HepG2 (cell line): ENCODE measurements around the gene P3H4. TPM values are rescaled to one million over a fixed set of nuclear protein-coding genes. Genes with fewer than 3 reads are reported as not detected.

Experiments
- ARID5B ChIP-seq: IDR thresholded peaks from 2 replicates; pipeline ENCODE4 v1.4.0; 2020; ENCODE audit warnings: mild to moderate bottlenecking, missing genetic modification reagents
- EEA1 ChIP-seq: sonication (generic); formaldehyde crosslinking; IDR thresholded peaks from 2 replicates; pipeline ENCODE4 v1.5.1; 2020; ENCODE audit warnings: mild to moderate bottlenecking, missing genetic modification reagents, borderline replicate concordance
- HIVEP1 ChIP-seq: sonication (generic); formaldehyde crosslinking; IDR thresholded peaks from 2 replicates; pipeline ENCODE4 v1.4.0; 2020; ENCODE audit warnings: mild to moderate bottlenecking, missing genetic modification reagents
- KAT2B ChIP-seq: fragments of 150-350 bp; IDR thresholded peaks from 2 replicates; pipeline ENCODE4 v1.6.1; 2014; ENCODE audit warnings: low read depth, low read length, borderline replicate concordance
- NCOR1 ChIP-seq: fragments of 200-600 bp; sonication (generic); IDR thresholded peaks from 2 replicates; pipeline ENCODE4 v1.7.0; 2017; ENCODE audit warnings: antibody characterized with exemption, low read length, borderline replicate concordance
- NR2F6 ChIP-seq, 2 experiments: IDR thresholded peaks; 2 replicates each; pipeline ENCODE4 v1.6.1; 2016; ENCODE audit warnings: antibody characterized with exemption in 1 of 2, mild to moderate bottlenecking in 1 of 2
- RARA ChIP-seq: IDR thresholded peaks from 2 replicates; pipeline ENCODE4 v1.6.1; 2016; ENCODE audit warnings: missing genetic modification reagents, missing compliant biosample characterization
- UBTF ChIP-seq: sonication (generic); formaldehyde crosslinking; IDR thresholded peaks from 2 replicates; pipeline ENCODE4 v1.4.0; 2020; ENCODE audit warnings: mild to moderate bottlenecking, missing genetic modification reagents
- ZBTB7A ChIP-seq: sonication (generic); formaldehyde crosslinking; IDR thresholded peaks from 2 replicates; pipeline ENCODE4 v1.8.0; 2022; ENCODE audit warnings: mild to moderate bottlenecking, missing genetic modification reagents
- ZFX ChIP-seq: sonication (generic); formaldehyde crosslinking; IDR thresholded peaks from 2 replicates; pipeline ENCODE4 v1.4.0; 2020; ENCODE audit warnings: mild to moderate bottlenecking, low read depth, missing genetic modification reagents, moderate library complexity
- ZNF17 ChIP-seq: sonication (generic); formaldehyde crosslinking; IDR thresholded peaks from 2 replicates; pipeline ENCODE4 v1.5.0; 2020; ENCODE audit warnings: mild to moderate bottlenecking, missing genetic modification reagents
- ZNF282 ChIP-seq: fragments of 450-650 bp; IDR thresholded peaks from 2 replicates; pipeline ENCODE4 v1.6.1; 2018; ENCODE audit not compliant: partially characterized antibody
- ZNF292 ChIP-seq: sonication (generic); formaldehyde crosslinking; IDR thresholded peaks from 2 replicates; pipeline ENCODE4 v1.8.1; 2022; ENCODE audit warnings: mild to moderate bottlenecking, low read depth, missing genetic modification reagents, borderline replicate concordance
- ZNF317 ChIP-seq: sonication (generic); formaldehyde crosslinking; IDR thresholded peaks from 2 replicates; pipeline ENCODE4 v1.5.0; 2020; ENCODE audit warnings: mild to moderate bottlenecking, missing genetic modification reagents
- ZNF44 ChIP-seq: sonication (generic); formaldehyde crosslinking; IDR thresholded peaks from 2 replicates; pipeline ENCODE4 v1.5.1; 2020; ENCODE audit warnings: mild to moderate bottlenecking, missing genetic modification reagents
- ZNF570 ChIP-seq: sonication (generic); formaldehyde crosslinking; IDR thresholded peaks from 2 replicates; pipeline ENCODE4 v1.4.0; 2020; ENCODE audit warnings: mild to moderate bottlenecking, missing genetic modification reagents, borderline replicate concordance
- polyA plus RNA-seq, 8 experiments: library from polyadenylated mRNA; depleted of rRNA in 3 of 8; stranded (reverse) in 7 of 8; unstranded in 1 of 8; fragments of >200 nt; fragmentation: Illumina TruSeq in 4 of 8; extraction: Trizol in 4 of 8; gene quantifications; 2 replicates each; pipeline versions ENCODE4 v1.2.1 to v1.2.3, GENCODE V29; 2011 to 2016; ENCODE audit warnings: low read depth in 4 of 8, missing spikeins in 1 of 8, mixed read lengths in 1 of 8; ENCODE audit not compliant: insufficient read depth in 1 of 8
- total RNA-seq, 5 experiments: library from RNA; depleted of rRNA; stranded (reverse); fragments of >200 nt; fragmentation: Illumina TruSeq; extraction: Trizol; gene quantifications; 2 replicates each; pipeline ENCODE4 v1.2.3, GENCODE V29; 2016; ENCODE audit warnings: low read depth in 1 of 5
- TF ChIP-seq, protein P1 (sequence below): sonication (generic); IDR thresholded peaks from 2 replicates; pipeline ENCODE4 v1.6.1; 2016; ENCODE audit warnings: low read depth, borderline replicate concordance
- TF ChIP-seq, protein P2 (sequence below): sonication (generic); formaldehyde crosslinking; IDR thresholded peaks from 2 replicates; pipeline ENCODE4 v1.4.0; 2020; ENCODE audit warnings: missing genetic modification reagents, borderline replicate concordance
- TF ChIP-seq, protein P3 (sequence below): sonication (generic); formaldehyde crosslinking; IDR thresholded peaks from 2 replicates; pipeline ENCODE4 v1.4.0; 2020; ENCODE audit warnings: missing genetic modification reagents
- TF ChIP-seq, protein P4 (sequence below): sonication (generic); formaldehyde crosslinking; IDR thresholded peaks from 2 replicates; pipeline ENCODE4 v1.4.0; 2020; ENCODE audit warnings: missing genetic modification reagents; ENCODE audit errors: not compliant biosample characterization

P3H4 gene
- total and polyA plus RNA-seq, 2 of the 13 experiments (the other 11 are each of a cell fraction or from before 2014, with no cell fraction given) = 37.1 to 50.6 TPM

GRCh38 chr17:41777574-41778188 lies 34.1 kb downstream of the P3H4 start (continued):
- TF ChIP-seq, protein P1, sequence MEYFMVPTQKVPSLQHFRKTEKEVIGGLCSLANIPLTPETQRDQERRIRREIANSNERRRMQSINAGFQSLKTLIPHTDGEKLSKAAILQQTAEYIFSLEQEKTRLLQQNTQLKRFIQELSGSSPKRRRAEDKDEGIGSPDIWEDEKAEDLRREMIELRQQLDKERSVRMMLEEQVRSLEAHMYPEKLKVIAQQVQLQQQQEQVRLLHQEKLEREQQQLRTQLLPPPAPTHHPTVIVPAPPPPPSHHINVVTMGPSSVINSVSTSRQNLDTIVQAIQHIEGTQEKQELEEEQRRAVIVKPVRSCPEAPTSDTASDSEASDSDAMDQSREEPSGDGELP = peak; percentile 92
- TF ChIP-seq UBTF (CRISPR knock-in tag) (peak; percentile 77), NR2F6 (IDR thresholded peaks at IDR 0.05) (peak; percentile 68), NR2F6 (CRISPR knock-in tag; IDR thresholded peaks at IDR 0.05) (peak; percentile 42; the same call in 1 of the 2 replicates), ZFX (peak; percentile 86), RARA (peak; percentile 58), ZNF570 (CRISPR knock-in tag) (no peak), ARID5B (CRISPR knock-in tag) (peak; percentile 81), ZNF17 (CRISPR knock-in tag) (no peak), ZNF317 (CRISPR knock-in tag) (peak; percentile 62; the same call in 1 of the 2 replicates), ZBTB7A (peak; percentile 76; the same call in 1 of the 2 replicates), ZNF44 (CRISPR knock-in tag) (no peak; the same call in 1 of the 2 replicates), EEA1 (no peak), HIVEP1 (CRISPR knock-in tag) (peak; percentile 68; the same call in 1 of the 2 replicates), ZNF292 (CRISPR knock-in tag) (no peak), NCOR1 (no peak), KAT2B (no peak), ZNF282 (no peak)
- TF ChIP-seq, protein P2, sequence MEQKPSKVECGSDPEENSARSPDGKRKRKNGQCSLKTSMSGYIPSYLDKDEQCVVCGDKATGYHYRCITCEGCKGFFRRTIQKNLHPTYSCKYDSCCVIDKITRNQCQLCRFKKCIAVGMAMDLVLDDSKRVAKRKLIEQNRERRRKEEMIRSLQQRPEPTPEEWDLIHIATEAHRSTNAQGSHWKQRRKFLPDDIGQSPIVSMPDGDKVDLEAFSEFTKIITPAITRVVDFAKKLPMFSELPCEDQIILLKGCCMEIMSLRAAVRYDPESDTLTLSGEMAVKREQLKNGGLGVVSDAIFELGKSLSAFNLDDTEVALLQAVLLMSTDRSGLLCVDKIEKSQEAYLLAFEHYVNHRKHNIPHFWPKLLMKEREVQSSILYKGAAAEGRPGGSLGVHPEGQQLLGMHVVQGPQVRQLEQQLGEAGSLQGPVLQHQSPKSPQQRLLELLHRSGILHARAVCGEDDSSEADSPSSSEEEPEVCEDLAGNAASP = peak; percentile 44
- TF ChIP-seq, protein P3, sequence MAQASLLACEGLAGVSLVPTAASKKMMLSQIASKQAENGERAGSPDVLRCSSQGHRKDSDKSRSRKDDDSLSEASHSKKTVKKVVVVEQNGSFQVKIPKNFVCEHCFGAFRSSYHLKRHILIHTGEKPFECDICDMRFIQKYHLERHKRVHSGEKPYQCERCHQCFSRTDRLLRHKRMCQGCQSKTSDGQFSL (CRISPR knock-in tag) = no peak
- TF ChIP-seq, protein P4, sequence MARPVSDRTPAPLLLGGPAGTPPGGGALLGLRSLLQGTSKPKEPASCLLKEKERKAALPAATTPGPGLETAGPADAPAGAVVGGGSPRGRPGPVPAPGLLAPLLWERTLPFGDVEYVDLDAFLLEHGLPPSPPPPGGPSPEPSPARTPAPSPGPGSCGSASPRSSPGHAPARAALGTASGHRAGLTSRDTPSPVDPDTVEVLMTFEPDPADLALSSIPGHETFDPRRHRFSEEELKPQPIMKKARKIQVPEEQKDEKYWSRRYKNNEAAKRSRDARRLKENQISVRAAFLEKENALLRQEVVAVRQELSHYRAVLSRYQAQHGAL = no peak
